Transverse colon (tissue), 4 donors: ENCODE measurements around the gene TOX2. TPM values are rescaled to one million over a fixed set of nuclear protein-coding genes. Genes with fewer than 3 reads are reported as not detected.

Experiments used
- DNase-seq: peaks from one replicate; pipeline ENCODE4 v3.0.0-alpha.2; 2019
- H3K27ac ChIP-seq, 4 donors: fragments of 200-600 bp; sonication (generic); 2 replicates each; pipeline ENCODE4 v1.5.1; 2016 to 2018; ENCODE audit warnings: inconsistent platforms in 4 of 4
- H3K27me3 ChIP-seq: fragments of 200-600 bp; sonication (generic); 2 replicates; pipeline ENCODE4 v1.5.1; 2017; ENCODE audit warnings: inconsistent platforms
- H3K36me3 ChIP-seq, 4 donors: fragments of 200-600 bp; sonication (generic); 2 replicates each; pipeline ENCODE4 v1.5.1; 2017 to 2019; ENCODE audit warnings: inconsistent platforms in 4 of 4
- H3K4me1 ChIP-seq, 4 donors: fragments of 200-600 bp; sonication (generic); 2 replicates each; pipeline ENCODE4 v1.5.1; 2017 to 2020; ENCODE audit warnings: inconsistent platforms in 4 of 4
- H3K4me3 ChIP-seq, 4 donors: fragments of 200-600 bp; sonication (generic); 1 replicate in 1 of 4; 2 replicates in 3 of 4; pipeline versions ENCODE4 v1.5.1 to v1.6.1; 2017 to 2019; ENCODE audit warnings: inconsistent platforms in 4 of 4
- H3K9me3 ChIP-seq, 2 donors: fragments of 200-600 bp; sonication (generic); 2 replicates each; pipeline ENCODE4 v1.5.1; 2017 to 2019; ENCODE audit warnings: inconsistent platforms in 2 of 2
- EP300 ChIP-seq: sonication (generic); formaldehyde crosslinking; IDR thresholded peaks from one replicate; pipeline ENCODE4 v1.6.1; 2017; ENCODE audit warnings: antibody characterized with exemption, low read depth
- POLR2A ChIP-seq: fragments of 450-650 bp; IDR thresholded peaks from one replicate; pipeline ENCODE4 v1.6.1; 2016; ENCODE audit warnings: antibody characterized with exemption, mild to moderate bottlenecking, moderate library complexity
- POLR2AphosphoS5 ChIP-seq, 3 donors: sonication (generic); formaldehyde crosslinking; IDR thresholded peaks; one replicate each; pipeline ENCODE4 v1.6.1; 2016; ENCODE audit warnings: antibody characterized with exemption in 3 of 3
- WGBS, 2 donors: methylation state at CpG; one replicate each; pipeline ENCODE4 v1.1.5; 2018; ENCODE audit warnings: low coverage in 1 of 2; 5-methylcytosine and 5-hydroxymethylcytosine counted together
- in situ Hi-C, 4 donors: fragments of 200-750 bp; cut with MboI; loops; one replicate each; pipeline versions ENCODE4 v1.15.0 to v1.15.1; 2017; ENCODE audit warnings: low sequenced_read_pairs in 3 of 4, low pct_ligation_motif_present in 1 of 4, low pct_unique_long_range_greater_than_20kb in 1 of 4
- intact Hi-C: fragments of 100-400 bp; cut with DNase I; formaldehyde crosslinking; loops from one replicate; pipeline ENCODE4 v1.15.1; 2023; ENCODE audit warnings: low total_unique reads
- total RNA-seq, 4 donors: library from RNA; depleted of rRNA; stranded (reverse); fragments of >200 nt; gene quantifications; one replicate each; pipeline ENCODE4 v1.1.0, GENCODE V29; 2016
- TF ChIP-seq, protein P1 (sequence below), 5 experiments: fragments of 200-600 bp in 3 of 5; fragments of 450-650 bp in 2 of 5; sonication (generic) in 3 of 5; IDR thresholded peaks; 1 replicate in 2 of 5; 2 replicates in 3 of 5; pipeline ENCODE4 v1.5.1; 2016 to 2017; ENCODE audit warnings: antibody characterized with exemption in 5 of 5, inconsistent platforms in 3 of 5, mild to moderate bottlenecking in 2 of 5, moderate library complexity in 1 of 5

Gene TOX2
- total RNA-seq, 4 donors from 2014 or later, result 1.5 to 15.7 (median 6.8) TPM

DNA sequence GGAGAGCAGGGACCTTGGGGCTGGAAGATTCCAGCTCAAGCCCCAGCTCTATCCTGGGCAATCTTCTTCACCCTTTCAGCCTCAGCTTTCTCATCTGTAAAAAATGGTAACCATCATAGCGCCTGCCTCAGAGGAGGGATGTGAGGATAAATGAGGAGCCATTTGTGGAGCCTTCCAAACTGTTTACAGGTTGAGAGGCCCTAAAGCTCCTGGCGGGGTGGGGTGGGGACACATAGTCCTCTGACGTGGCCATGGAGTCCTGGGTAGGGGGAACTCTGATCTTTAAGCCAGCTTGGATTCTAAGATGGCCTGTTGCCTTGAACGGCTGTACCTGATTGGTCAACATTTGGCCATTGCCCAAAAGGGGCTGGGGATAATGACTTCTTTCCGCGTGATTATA, 111.1 kb downstream of the TOX2 start:
- Histone ChIP-seq H3K27me3 (no peaks in the 10 kb centered on the region), H3K4me1 (peaks cover 0 to 5% (median 0%) of the 10 kb centered on the region in 4 donors), H3K9me3 (no peaks in the 10 kb centered on the region), H3K27ac (no peak overlapping the region), H3K4me3 (no peak overlapping the region), H3K36me3 (no peaks in the 10 kb centered on the region)
- intact Hi-C loops (no loop called here), in situ Hi-C loops (no loop called here)
- WGBS, 2 donors, result 99% methylated on average over 6 of the region's 6 CpGs; no CpG with 5 or more reads in 1 of the 2 donors
- DNase-seq, result no peak
- TF ChIP-seq EP300, result no peak
- no peak for TF ChIP-seq POLR2AphosphoS5 (IDR thresholded peaks at IDR 0.05)
- no peak for TF ChIP-seq POLR2A
- TF ChIP-seq, protein P1, sequence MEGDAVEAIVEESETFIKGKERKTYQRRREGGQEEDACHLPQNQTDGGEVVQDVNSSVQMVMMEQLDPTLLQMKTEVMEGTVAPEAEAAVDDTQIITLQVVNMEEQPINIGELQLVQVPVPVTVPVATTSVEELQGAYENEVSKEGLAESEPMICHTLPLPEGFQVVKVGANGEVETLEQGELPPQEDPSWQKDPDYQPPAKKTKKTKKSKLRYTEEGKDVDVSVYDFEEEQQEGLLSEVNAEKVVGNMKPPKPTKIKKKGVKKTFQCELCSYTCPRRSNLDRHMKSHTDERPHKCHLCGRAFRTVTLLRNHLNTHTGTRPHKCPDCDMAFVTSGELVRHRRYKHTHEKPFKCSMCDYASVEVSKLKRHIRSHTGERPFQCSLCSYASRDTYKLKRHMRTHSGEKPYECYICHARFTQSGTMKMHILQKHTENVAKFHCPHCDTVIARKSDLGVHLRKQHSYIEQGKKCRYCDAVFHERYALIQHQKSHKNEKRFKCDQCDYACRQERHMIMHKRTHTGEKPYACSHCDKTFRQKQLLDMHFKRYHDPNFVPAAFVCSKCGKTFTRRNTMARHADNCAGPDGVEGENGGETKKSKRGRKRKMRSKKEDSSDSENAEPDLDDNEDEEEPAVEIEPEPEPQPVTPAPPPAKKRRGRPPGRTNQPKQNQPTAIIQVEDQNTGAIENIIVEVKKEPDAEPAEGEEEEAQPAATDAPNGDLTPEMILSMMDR (IDR thresholded peaks at IDR 0.05), result no peak

DNA sequence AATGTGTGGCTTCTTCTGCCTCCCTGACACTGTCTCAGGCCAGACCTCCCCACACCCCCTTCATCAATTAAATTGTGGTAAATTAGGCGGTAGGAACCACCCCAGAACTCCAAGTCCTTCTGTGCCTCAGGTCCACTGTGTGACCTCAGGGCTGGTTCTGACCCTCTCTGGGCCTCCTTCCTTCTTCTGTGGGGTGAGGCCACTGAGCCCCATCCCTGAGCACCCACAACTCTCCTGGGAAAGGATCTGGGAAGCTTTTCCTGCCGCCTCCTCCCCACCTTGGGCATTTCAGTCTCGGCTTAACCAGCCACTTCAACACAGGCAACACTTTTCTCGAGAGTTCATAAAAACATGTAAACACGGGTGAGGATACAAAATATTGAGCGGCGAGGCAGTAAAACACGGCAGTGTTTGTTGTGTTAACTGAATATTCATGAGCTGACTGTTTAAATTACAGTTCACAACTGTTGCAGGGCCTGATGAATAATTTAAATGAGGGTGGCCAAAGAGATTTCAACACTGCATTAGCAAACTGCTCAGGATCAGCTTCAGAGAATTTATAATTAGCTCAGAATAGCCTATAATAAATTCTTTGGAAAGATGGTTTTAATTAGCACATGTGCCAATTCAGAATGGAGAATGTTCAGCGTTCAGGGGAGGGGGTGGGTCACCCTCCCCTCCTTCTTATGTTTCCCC, 112.1 kb downstream of the TOX2 start:
- Histone ChIP-seq H3K27ac (no peak overlapping the region), H3K27me3 (no peaks in the 10 kb centered on the region), H3K9me3 (no peaks in the 10 kb centered on the region), H3K4me1 (peaks cover 0 to 5% (median 0%) of the 10 kb centered on the region in 4 donors), H3K4me3 (no peak overlapping the region), H3K36me3 (no peaks in the 10 kb centered on the region)
- intact Hi-C loops (no loop called here), in situ Hi-C loops (no loop called here)
- TF ChIP-seq POLR2A (no peak), POLR2AphosphoS5 (IDR thresholded peaks at IDR 0.05) (no peak), EP300 (no peak)
- TF ChIP-seq, protein P1 (IDR thresholded peaks at IDR 0.05), result no peak
- DNase-seq, result no peak
- 65 to 71% methylated on average over 5 to 9 of the region's 9 CpGs for WGBS, 2 donors

DNA sequence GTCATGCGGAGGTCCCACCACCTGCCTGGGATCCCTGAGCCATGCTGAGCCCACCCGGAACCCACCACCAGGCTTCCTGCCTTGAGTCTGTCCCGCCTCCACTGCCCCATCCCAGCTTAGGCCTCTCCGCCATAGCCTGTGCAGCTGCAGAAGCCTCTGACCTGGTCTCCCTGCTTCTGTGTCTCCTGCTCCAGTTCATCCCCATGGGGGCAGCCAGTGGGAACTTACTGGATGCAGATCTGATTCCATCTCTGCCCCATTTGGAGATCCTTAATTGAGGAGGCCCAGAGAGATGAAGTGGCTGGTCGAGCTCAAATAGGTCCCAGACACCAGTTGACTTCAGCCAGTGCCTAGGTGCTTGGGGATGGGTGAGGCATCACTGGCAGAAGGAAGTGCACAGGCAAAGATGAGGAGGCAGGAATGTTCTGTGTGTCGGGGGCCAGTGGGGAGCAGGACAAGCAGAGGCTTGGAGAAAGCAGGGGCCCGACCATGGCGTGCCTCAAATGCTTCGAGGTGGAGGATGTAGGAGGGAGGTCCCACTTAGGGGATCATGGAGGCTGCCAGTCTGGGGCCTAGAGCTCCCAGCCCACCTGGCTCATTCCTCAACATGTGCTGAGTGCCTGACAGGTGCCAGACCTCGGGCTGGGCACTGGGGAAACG, 112.8 kb downstream of the TOX2 start:
- no peak for TF ChIP-seq EP300
- Histone ChIP-seq H3K27me3 (no peaks in the 10 kb centered on the region), H3K4me3 (no peak overlapping the region), H3K4me1 (peaks cover 0 to 5% (median 0%) of the 10 kb centered on the region in 4 donors), H3K27ac (no peak overlapping the region), H3K36me3 (no peaks in the 10 kb centered on the region), H3K9me3 (no peaks in the 10 kb centered on the region)
- intact Hi-C loops (no loop called here), in situ Hi-C loops (no loop called here)
- DNase-seq, result no peak
- 91% methylated on average over 11 of the region's 11 CpGs; no CpG with 5 or more reads in 1 of the 2 donors for WGBS, 2 donors

DNA sequence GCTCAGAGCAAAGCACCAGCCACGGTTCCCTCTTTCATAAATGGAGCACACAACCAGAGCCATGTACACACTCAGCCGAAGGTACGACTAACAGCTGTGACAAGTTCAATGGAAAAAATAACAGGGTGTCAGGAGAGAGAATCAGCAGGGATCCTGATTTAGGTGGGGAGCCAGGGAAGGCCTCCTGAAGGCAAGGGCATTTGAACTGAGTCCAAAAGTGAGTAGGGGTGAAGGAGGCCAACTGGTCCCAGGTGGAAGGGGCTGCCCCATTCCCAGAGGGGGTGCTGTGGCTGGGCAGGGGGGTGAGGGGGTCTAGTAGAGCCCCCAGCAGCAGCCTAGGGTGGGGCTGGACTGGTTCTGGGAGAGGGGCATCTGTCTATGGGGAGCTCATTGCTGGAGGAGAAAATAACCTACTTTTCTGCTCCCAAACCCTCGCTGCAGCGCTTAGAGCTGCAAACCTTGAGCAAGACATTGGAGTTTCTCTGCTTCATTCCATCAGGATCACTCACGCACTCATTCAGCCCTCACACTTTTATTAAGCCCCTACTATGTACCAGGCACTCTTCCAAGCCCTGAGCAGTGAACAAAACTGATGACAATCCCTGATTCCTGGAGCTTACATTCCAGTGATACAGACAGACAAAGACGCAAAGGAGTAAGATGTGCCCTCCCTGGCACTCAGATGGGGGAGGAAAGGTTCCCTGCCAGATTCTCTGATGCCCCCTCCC, 113.5 kb downstream of the TOX2 start:
- in situ Hi-C loops, result no loop called here
- 88 to 90% methylated on average over 2 to 7 of the region's 7 CpGs for WGBS, 2 donors
- H3K4me3 ChIP-seq, result no peak overlapping the region
- H3K9me3 ChIP-seq, result no peaks in the 10 kb centered on the region
- H3K27me3 ChIP-seq, result no peaks in the 10 kb centered on the region
- no peak overlapping the region for H3K27ac ChIP-seq
- intact Hi-C loops, result no loop called here
- no peaks in the 10 kb centered on the region for H3K36me3 ChIP-seq
- DNase-seq, result no peak
- no peak for TF ChIP-seq EP300
- TF ChIP-seq POLR2AphosphoS5 (IDR thresholded peaks at IDR 0.05), result no peak
- TF ChIP-seq POLR2A, result no peak
- TF ChIP-seq, protein P1 (IDR thresholded peaks at IDR 0.05), result no peak
- peaks cover 0 to 5% (median 0%) of the 10 kb centered on the region in 4 donors for H3K4me1 ChIP-seq
